ENCODE data around the gene HMGCS1.

The HMGCS1 gene

GRCh38 chr5:43295202-43295601 lies 18.0 kb downstream of the HMGCS1 start:
- no peak for TF ChIP-seq CTCF (conservative IDR thresholded peaks at IDR 0.05; ENCODE audit: low read length)
- no peak overlapping the region for H3K4me3 ChIP-seq (ENCODE audit: low read length)
- DNase-seq (ENCODE audit: low read depth): no peak

DNA sequence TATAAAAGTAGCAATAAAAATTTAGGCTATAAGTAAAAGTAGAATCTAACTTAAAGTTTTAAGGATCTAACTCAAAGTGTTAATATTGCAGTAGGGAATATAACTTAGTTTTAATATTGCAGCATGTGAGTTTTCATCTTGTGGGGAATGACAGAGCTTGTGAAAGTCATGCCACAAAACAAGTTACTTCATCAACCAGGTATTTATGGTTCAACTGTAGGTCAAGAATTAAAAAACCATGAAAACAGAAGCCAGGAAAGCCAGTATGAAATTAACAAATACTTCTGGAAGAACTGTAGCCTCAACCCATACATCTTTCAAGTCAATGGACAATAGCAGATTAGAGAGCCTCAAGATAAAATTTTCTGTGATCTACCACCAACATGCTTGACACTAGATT lies 19.0 kb downstream of the HMGCS1 start:
- peak; percentile 74 for DNase-seq (ENCODE audit: low read depth)
- no peak for TF ChIP-seq CTCF (conservative IDR thresholded peaks at IDR 0.05; ENCODE audit: low read length)
- no peak overlapping the region for H3K4me3 ChIP-seq (ENCODE audit: low read length)

- no peak for DNase-seq (ENCODE audit: low read depth)
- H3K4me3 ChIP-seq (ENCODE audit: low read length): no peak overlapping the region
- no peak for TF ChIP-seq CTCF (conservative IDR thresholded peaks at IDR 0.05; ENCODE audit: low read length)
Observed at GRCh38 chr5:43290726-43291125, 22.5 kb downstream of the HMGCS1 start.

DNA sequence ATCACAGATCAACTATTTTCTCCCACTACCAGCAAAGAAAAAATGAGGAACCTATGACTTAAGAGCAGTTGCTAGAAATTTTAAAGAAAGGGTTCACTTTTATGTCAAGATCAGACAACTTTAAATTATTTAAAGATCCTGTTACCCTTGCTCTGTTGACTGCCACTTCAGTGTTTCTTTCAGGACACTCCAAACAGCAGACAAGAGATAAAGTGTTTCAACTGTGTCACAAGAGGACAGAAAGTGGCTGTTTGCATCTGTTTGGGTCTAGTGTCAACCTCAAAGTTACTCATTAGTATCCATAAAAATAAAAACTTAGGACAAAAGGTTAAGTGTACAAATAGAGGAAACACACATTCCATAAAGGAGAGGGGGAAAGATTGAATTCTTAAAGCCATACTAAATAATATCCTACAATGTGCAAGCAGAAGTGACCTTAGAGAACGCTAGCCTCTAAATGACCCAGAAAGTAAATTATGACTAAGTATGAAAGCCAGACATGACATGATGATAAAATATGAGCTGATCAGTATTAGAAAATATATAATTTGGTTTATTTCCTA lies 24.9 kb downstream of the HMGCS1 start:
- DNase-seq (ENCODE audit: low read depth): no peak
- H3K4me3 ChIP-seq (ENCODE audit: low read length): no peak overlapping the region
- TF ChIP-seq CTCF (conservative IDR thresholded peaks at IDR 0.05; ENCODE audit: low read length): no peak

DNA sequence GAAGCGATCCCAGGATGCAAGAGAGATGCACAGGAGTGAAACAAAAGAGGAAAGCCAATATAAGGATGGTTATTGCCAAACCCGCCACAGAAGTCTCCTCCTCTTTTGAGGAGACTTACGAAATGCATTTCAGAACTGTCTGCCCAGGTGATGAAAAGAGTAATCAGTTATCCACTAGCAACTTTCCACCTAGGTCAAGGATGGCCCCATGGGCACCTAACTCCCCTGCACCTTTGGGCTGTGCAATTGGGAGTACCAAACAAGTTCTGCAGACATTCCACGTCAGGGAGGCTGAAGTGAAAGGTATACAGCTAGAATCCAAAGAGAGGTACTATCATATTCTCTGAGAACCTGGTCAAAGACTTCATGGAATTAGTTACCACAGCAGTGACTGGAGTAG lies 25.7 kb downstream of the HMGCS1 start:
- no peak overlapping the region for H3K4me3 ChIP-seq (ENCODE audit: low read length)
- no peak for DNase-seq (ENCODE audit: low read depth)
- TF ChIP-seq CTCF (conservative IDR thresholded peaks at IDR 0.05; ENCODE audit: low read length): no peak

- no peak for DNase-seq (ENCODE audit: low read depth)
- no peak overlapping the region for H3K4me3 ChIP-seq (ENCODE audit: low read length)
- TF ChIP-seq CTCF (conservative IDR thresholded peaks at IDR 0.05; ENCODE audit: low read length): no peak
Observed at GRCh38 chr5:43286623-43287022, 26.6 kb downstream of the HMGCS1 start.

DNA sequence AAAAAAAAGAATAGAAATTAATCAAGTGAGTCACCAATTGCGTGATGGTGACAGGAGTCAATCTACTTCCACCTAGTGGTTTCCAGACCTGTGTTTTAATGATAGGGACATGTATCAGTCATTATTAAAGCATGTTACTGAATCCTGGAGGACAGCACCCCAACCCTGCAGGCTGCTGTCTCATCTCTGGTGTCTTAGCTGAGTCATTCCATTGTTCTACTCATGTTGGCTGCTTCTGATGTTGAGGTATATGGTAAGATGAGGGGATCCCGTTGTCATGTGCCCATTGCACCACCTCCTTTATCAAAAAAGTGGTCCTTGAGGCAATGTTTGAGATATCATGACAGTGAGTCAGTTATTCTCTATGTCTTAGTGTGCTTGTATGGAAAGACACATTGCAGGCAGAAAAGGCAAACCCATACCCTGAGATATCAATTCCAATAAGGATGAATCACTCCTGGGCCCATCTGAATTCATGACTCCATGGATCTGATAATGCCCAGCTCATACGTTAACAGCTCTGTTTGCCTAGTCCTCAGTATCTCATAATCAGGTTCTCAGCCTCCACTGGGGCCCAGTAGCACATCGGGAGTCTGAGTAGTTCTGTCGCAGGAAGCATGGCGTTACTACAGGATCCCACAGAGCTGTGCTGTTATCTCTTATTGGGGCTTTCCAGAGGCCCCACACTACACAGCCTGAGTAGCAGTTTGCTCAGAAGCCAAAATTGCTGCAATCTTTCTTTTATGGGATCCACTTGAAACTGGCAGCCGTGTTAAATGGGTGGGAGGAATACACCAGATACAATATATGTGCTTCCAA lies 31.2 kb downstream of the HMGCS1 start:
- H3K4me3 ChIP-seq (ENCODE audit: low read length): no peak overlapping the region
- DNase-seq (ENCODE audit: low read depth): no peak
- TF ChIP-seq CTCF (conservative IDR thresholded peaks at IDR 0.05; ENCODE audit: low read length): no peak
